K562 (cell line): ENCODE measurements around the gene ACE. TPM values are rescaled to one million over a fixed set of nuclear protein-coding genes. Genes with fewer than 3 reads are reported as not detected.
A peak's percentile ranks its signal among the peaks of the same experiment; 100 is the strongest.

Experiments used
- ARID4B ChIP-seq: sonication (generic); formaldehyde crosslinking; IDR thresholded peaks from 2 replicates; pipeline ENCODE4 v1.8.0; 2022; ENCODE audit warnings: mild to moderate bottlenecking, missing genetic modification reagents
- CTBP1 ChIP-seq: fragments of 450-650 bp; IDR thresholded peaks from 2 replicates; pipeline ENCODE4 v1.6.1; 2016; ENCODE audit warnings: borderline replicate concordance
- E2F3 ChIP-seq: fragments of 250-450 bp; sonication (Bioruptor Pico); IDR thresholded peaks from 2 replicates; pipeline ENCODE4 v1.4.0; 2020; ENCODE audit warnings: mild to moderate bottlenecking
- ESRRA ChIP-seq: fragments of 450-650 bp; IDR thresholded peaks from 2 replicates; pipeline ENCODE4 v1.6.1; 2014; ENCODE audit warnings: low read depth, mild to moderate bottlenecking, moderate library complexity, borderline replicate concordance
- GABPB1 ChIP-seq: sonication (generic); formaldehyde crosslinking; IDR thresholded peaks from 2 replicates; pipeline ENCODE4 v1.8.0; 2022; ENCODE audit warnings: mild to moderate bottlenecking, missing genetic modification reagents
- JUN ChIP-seq, 2 experiments: sonication (generic) in 1 of 2; formaldehyde crosslinking in 1 of 2; IDR thresholded peaks; 2 replicates each; pipeline versions ENCODE4 v1.6.1 to v1.8.0; 2012 to 2022; ENCODE audit warnings: borderline replicate concordance in 2 of 2, mild to moderate bottlenecking in 2 of 2, improper control_type of control experiment in 1 of 2, low read depth in 1 of 2, low read length in 1 of 2, missing genetic modification reagents in 1 of 2
- SP1 ChIP-seq: sonication (generic); formaldehyde crosslinking; IDR thresholded peaks from 2 replicates; pipeline ENCODE4 v1.8.1; 2022; ENCODE audit warnings: mild to moderate bottlenecking, missing genetic modification reagents
- SP2 ChIP-seq: IDR thresholded peaks from 2 replicates; pipeline ENCODE4 v1.6.1; 2011; ENCODE audit warnings: mild to moderate bottlenecking, low read depth, low read length, moderate library complexity; ENCODE audit not compliant: poor library complexity, severe bottlenecking; ENCODE audit errors: extremely low read depth
- YY1 ChIP-seq, 3 experiments: IDR thresholded peaks; 2 replicates each; pipeline ENCODE4 v1.6.1; 2011; ENCODE audit warnings: low read length in 2 of 3, mild to moderate bottlenecking in 2 of 3, moderate library complexity in 2 of 3, borderline replicate concordance in 1 of 3, control low read depth in 1 of 3, low read depth in 1 of 3; ENCODE audit not compliant: insufficient read depth in 3 of 3, insufficient replicate concordance in 2 of 3, control insufficient read depth in 1 of 3, insufficient read length in 1 of 3; ENCODE audit errors: extremely low read depth in 1 of 3
- polyA plus RNA-seq, 8 experiments: library from polyadenylated mRNA; depleted of rRNA in 4 of 8; stranded (reverse) in 5 of 8; unstranded in 3 of 8; fragments of >200 nt; fragmentation: Nextera tagmentation in 2 of 8; fragmentation: Illumina TruSeq in 1 of 8; extraction: Ambion mirVana in 2 of 8; extraction: Trizol in 1 of 8; gene quantifications; 2 replicates each; pipeline versions ENCODE4 v1.2.1 to v1.2.3, GENCODE V29; 2011 to 2014; ENCODE audit warnings: inconsistent platforms in 1 of 8, missing spikeins in 1 of 8
- total RNA-seq, 7 experiments: library from RNA; depleted of rRNA in 6 of 7; stranded (reverse); fragments of >200 nt in 6 of 7; fragmentation: Illumina TruSeq in 2 of 7; extraction: Trizol in 2 of 7; gene quantifications; 2 replicates each; pipeline versions ENCODE4 v1.2.1 to v1.2.3, GENCODE V29; 2011 to 2021; ENCODE audit warnings: low replicate concordance in 1 of 7
- TF ChIP-seq, protein P1 (sequence below), 2 experiments: fragments of 450-650 bp; IDR thresholded peaks; 2 replicates each; pipeline ENCODE4 v1.6.1; 2018; ENCODE audit warnings: mild to moderate bottlenecking in 2 of 2, low read depth in 1 of 2; ENCODE audit not compliant: partially characterized antibody in 2 of 2
- TF ChIP-seq, protein P2 (sequence below): sonication (generic); formaldehyde crosslinking; IDR thresholded peaks from 2 replicates; pipeline ENCODE4 v1.9.0; 2022; ENCODE audit warnings: mild to moderate bottlenecking, missing genetic modification reagents

ACE gene
- total and polyA plus RNA-seq, 9 of the 15 experiments (the other 6 are each of a cell fraction or from before 2014, with no cell fraction given) = 0.07 to 2.5 (median 0.47) TPM; not detected in 1

- TF ChIP-seq, protein P1, sequence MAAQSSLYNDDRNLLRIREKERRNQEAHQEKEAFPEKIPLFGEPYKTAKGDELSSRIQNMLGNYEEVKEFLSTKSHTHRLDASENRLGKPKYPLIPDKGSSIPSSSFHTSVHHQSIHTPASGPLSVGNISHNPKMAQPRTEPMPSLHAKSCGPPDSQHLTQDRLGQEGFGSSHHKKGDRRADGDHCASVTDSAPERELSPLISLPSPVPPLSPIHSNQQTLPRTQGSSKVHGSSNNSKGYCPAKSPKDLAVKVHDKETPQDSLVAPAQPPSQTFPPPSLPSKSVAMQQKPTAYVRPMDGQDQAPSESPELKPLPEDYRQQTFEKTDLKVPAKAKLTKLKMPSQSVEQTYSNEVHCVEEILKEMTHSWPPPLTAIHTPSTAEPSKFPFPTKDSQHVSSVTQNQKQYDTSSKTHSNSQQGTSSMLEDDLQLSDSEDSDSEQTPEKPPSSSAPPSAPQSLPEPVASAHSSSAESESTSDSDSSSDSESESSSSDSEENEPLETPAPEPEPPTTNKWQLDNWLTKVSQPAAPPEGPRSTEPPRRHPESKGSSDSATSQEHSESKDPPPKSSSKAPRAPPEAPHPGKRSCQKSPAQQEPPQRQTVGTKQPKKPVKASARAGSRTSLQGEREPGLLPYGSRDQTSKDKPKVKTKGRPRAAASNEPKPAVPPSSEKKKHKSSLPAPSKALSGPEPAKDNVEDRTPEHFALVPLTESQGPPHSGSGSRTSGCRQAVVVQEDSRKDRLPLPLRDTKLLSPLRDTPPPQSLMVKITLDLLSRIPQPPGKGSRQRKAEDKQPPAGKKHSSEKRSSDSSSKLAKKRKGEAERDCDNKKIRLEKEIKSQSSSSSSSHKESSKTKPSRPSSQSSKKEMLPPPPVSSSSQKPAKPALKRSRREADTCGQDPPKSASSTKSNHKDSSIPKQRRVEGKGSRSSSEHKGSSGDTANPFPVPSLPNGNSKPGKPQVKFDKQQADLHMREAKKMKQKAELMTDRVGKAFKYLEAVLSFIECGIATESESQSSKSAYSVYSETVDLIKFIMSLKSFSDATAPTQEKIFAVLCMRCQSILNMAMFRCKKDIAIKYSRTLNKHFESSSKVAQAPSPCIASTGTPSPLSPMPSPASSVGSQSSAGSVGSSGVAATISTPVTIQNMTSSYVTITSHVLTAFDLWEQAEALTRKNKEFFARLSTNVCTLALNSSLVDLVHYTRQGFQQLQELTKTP (IDR thresholded peaks at IDR 0.05; ENCODE audit: low read depth in 1 of 2, partially characterized antibody in 2 of 2) = no peak
- TF ChIP-seq SP2 (no peak), CTBP1 (peak; percentile 52; the same call in 1 of the 2 replicates), GABPB1 (peak; percentile 56; the same call in 1 of the 2 replicates), JUN (IDR thresholded peaks at IDR 0.05; ENCODE audit: borderline replicate concordance, low read depth, low read length) (peak; percentile 7; the same call in 1 of the 2 replicates), JUN (CRISPR knock-in tag; IDR thresholded peaks at IDR 0.05; ENCODE audit: borderline replicate concordance) (no peak), SP1 (CRISPR knock-in tag) (peak; percentile 39; the same call in 1 of the 2 replicates), E2F3 (CRISPR knock-in tag) (no peak), ESRRA (peak; percentile 44; the same call in 1 of the 2 replicates), ARID4B (CRISPR knock-in tag) (no peak), YY1 (IDR thresholded peaks at IDR 0.05; ENCODE audit: borderline replicate concordance in 1 of 3, control insufficient read depth in 1 of 3, extremely low read depth in 1 of 3, insufficient read depth in 3 of 3, insufficient read length in 1 of 3, insufficient replicate concordance in 2 of 3, low read depth in 1 of 3, low read length in 2 of 3) (peak in 1 of 3 experiments; percentile 32)
- TF ChIP-seq, protein P2, sequence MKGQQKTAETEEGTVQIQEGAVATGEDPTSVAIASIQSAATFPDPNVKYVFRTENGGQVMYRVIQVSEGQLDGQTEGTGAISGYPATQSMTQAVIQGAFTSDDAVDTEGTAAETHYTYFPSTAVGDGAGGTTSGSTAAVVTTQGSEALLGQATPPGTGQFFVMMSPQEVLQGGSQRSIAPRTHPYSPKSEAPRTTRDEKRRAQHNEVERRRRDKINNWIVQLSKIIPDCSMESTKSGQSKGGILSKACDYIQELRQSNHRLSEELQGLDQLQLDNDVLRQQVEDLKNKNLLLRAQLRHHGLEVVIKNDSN (CRISPR knock-in tag) = no peak
These were observed 2.1 kb downstream of the ACE start (continued) for GRCh38 chr17:63478814-63479494.
